Measurements from ENCODE around the gene PSMA3.

- TF ChIP-seq CTCF (IDR thresholded peaks at IDR 0.05) (no peak), POLR2A (IDR thresholded peaks at IDR 0.05) (no peak)
Observed at GRCh38 chr14:58200480-58200841, 44.2 kb upstream of the PSMA3 start.
